ENCODE results near the gene AMY1B. TPM values are rescaled to one million over a fixed set of nuclear protein-coding genes. Genes with fewer than 3 reads are reported as not detected.

The AMY1B gene
- total RNA-seq: not detected in 2 replicates

GRCh38 chr1:103696110-103696509 lies at the start of gene AMY1B:
AMY1B (minus strand) TSS chr1:103696210; CDS start chr1:103695639, 571 bp downstream.

GRCh38 chr1:103655460-103655859 lies 40.5 kb downstream of the AMY1B start, which contains the start of gene AMY1A:
AMY1A (plus strand) TSS chr1:103655760; CDS start chr1:103656331, 571 bp downstream.

Other genes with a start within 250 kb of the AMY1B start
- 1.8 and 15.7 TPM in 2 replicates for gene RNPC3, start 170.5 kb downstream of the AMY1B start, total RNA-seq
- 0.65 and 3.6 TPM in 2 replicates for gene AMY2B, start 124.6 kb downstream of the AMY1B start, total RNA-seq
- not detected in 2 replicates for gene AMY2A, start 78.8 kb downstream of the AMY1B start, total RNA-seq
- not detected in 2 replicates for gene AMY1A, start 40.5 kb downstream of the AMY1B start, total RNA-seq
- not detected in 2 replicates for gene AMY1C, start 53.7 kb upstream of the AMY1B start, total RNA-seq